Ascending aorta (tissue), 2 donors: ENCODE results near the gene METTL24. TPM values are rescaled to one million over a fixed set of nuclear protein-coding genes. Genes with fewer than 3 reads are reported as not detected.

Experiments used
- DNase-seq, 2 donors: peaks; one replicate each; pipeline ENCODE4 v3.0.0-alpha.2; 2019; ENCODE audit warnings: low spot score in 2 of 2
- H3K27ac ChIP-seq, 2 donors: fragments of 200-600 bp; sonication (generic); one replicate each; pipeline ENCODE4 v1.5.1; 2016 to 2017; ENCODE audit warnings: mild to moderate bottlenecking in 1 of 2
- H3K27me3 ChIP-seq: fragments of 200-600 bp; sonication (generic); one replicate; pipeline ENCODE4 v1.5.1; 2017
- H3K36me3 ChIP-seq, 2 donors: fragments of 200-600 bp; sonication (generic); one replicate each; pipeline ENCODE4 v1.5.1; 2016
- H3K4me1 ChIP-seq, 2 donors: fragments of 200-600 bp; sonication (generic); one replicate each; pipeline ENCODE4 v1.5.1; 2016 to 2017; ENCODE audit warnings: mild to moderate bottlenecking in 1 of 2
- H3K4me3 ChIP-seq, 2 donors: fragments of 200-600 bp; sonication (generic); one replicate each; pipeline ENCODE4 v1.5.1; 2016 to 2017; ENCODE audit warnings: mild to moderate bottlenecking in 1 of 2
- H3K9me3 ChIP-seq, 2 donors: fragments of 200-600 bp; sonication (generic); one replicate each; pipeline ENCODE4 v1.5.1; 2016
- CTCF ChIP-seq, 3 experiments: fragments of 200-600 bp in 2 of 3; fragments of 450-650 bp in 1 of 3; sonication (generic) in 2 of 3; IDR thresholded peaks; one replicate each; pipeline ENCODE4 v1.5.1; 2016 to 2019; ENCODE audit warnings: antibody characterized with exemption in 3 of 3, mild to moderate bottlenecking in 1 of 3, moderate library complexity in 1 of 3
- intact Hi-C: fragments of 100-400 bp; cut with DNase I; formaldehyde crosslinking; loops from one replicate; pipeline ENCODE4 v1.15.1; 2023
- total RNA-seq: library from RNA; depleted of rRNA; stranded (reverse); fragments of >200 nt; gene quantifications from one replicate; pipeline ENCODE4 v1.1.0, GENCODE V29; 2016

The METTL24 gene
- total RNA-seq, 1 donor from 2014 or later: 2.0 TPM

DNA sequence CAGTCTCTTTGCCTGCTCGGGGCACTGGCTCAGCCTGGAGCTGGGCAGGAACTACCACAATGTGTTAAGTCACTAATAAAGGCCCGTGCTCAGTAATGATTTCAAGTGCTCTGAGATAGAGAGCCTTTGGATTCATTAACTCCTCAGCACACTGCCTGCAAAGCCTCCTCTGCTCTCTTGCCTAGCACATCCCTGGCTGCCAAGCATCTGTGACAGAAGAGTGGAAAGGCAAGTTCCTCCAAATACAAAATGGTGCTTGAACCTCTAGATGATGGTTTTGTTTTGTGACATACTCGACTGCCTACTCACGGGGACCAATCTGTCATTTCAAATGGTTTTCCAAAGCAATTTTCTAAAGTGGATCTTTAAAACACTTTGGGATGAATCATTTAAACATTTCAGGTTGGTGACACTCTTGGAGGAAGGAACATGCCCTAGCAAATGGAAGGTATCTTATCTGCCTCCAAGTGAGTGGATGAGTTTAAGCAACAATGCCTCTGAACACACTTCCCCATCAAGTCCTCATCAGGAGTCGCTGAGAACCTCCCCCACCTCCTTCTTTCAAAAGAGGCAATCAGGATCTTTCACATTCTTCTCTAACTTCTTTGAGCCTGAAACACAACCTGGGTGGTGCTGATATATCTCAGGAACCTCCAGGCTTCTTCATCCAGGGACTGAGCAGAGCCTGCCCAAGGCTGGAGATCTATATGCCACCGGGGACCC is 35.8 kb downstream of the METTL24 start:
- no peak overlapping the region for H3K27ac ChIP-seq
- no peaks in the 10 kb centered on the region for H3K27me3 ChIP-seq
- peaks cover 0 to 6% of the 10 kb centered on the region in 2 donors for H3K4me1 ChIP-seq
- TF ChIP-seq CTCF (IDR thresholded peaks at IDR 0.05): no peak
- intact Hi-C loops: no loop called here
- no peak for DNase-seq
- H3K36me3 ChIP-seq: no peaks in the 10 kb centered on the region
- no peaks in the 10 kb centered on the region for H3K9me3 ChIP-seq
- H3K4me3 ChIP-seq: no peak overlapping the region

GRCh38 chr6:110320307-110320706 is 37.8 kb downstream of the METTL24 start:
- no peak for TF ChIP-seq CTCF (IDR thresholded peaks at IDR 0.05)
- Histone ChIP-seq H3K27me3 (no peaks in the 10 kb centered on the region), H3K36me3 (peaks cover 0 to 1% of the 10 kb centered on the region in 2 donors), H3K9me3 (no peaks in the 10 kb centered on the region), H3K4me3 (no peak overlapping the region), H3K4me1 (peaks cover 0 to 4% of the 10 kb centered on the region in 2 donors), H3K27ac (no peak overlapping the region)
- DNase-seq: no peak
- intact Hi-C loops: no loop called here

- Histone ChIP-seq H3K27ac (no peak overlapping the region), H3K4me1 (no peaks in the 10 kb centered on the region), H3K4me3 (no peak overlapping the region), H3K36me3 (peaks cover 0 to 6% of the 10 kb centered on the region in 2 donors), H3K9me3 (no peaks in the 10 kb centered on the region), H3K27me3 (no peaks in the 10 kb centered on the region)
- DNase-seq: no peak
- intact Hi-C loops: no loop called here
- no peak for TF ChIP-seq CTCF (IDR thresholded peaks at IDR 0.05)
Observed at GRCh38 chr6:110319843-110320242, 38.3 kb downstream of the METTL24 start.

DNA sequence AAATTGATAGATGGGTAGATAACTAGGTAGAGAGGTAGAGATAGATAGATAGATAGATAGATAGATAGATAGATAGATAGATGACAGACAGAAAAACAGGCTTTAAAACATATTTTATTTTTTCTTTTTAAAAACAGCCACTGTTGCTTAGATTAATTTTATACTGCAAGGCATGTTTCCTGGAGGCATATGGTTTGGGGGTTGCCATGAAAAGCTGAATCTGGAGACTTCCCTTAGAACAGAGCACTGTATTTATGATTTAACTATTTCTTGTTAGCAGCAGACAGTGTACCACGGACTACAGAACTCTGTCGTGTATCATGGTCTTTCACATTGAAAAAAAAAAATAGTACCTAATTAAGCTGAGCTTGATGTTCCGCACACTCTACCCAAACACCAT is 38.8 kb downstream of the METTL24 start:
- Histone ChIP-seq H3K36me3 (peaks cover 0 to 10% of the 10 kb centered on the region in 2 donors), H3K4me3 (no peak overlapping the region), H3K27me3 (no peaks in the 10 kb centered on the region), H3K27ac (no peak overlapping the region), H3K9me3 (no peaks in the 10 kb centered on the region), H3K4me1 (no peaks in the 10 kb centered on the region)
- TF ChIP-seq CTCF (IDR thresholded peaks at IDR 0.05): no peak
- intact Hi-C loops: no loop called here
- no peak for DNase-seq

DNA sequence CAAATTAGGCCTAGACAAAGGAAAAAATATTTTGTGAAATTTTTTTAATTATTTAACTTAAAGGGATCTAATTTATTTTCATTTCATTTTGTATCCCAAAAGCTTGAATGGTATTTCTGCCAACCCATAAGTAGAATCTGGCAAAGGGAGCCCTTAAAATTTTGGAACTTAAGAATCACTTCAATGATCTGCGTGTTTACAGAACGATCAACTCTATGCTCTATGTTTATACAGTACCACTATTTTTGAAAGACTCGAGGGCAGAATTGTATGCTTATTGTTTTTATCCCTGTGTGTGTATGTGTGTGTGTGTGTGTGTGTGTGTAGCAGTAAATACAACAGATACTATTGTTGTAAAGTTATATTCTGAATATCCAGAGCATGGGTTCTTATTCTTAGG is 39.2 kb downstream of the METTL24 start:
- no peak for DNase-seq
- intact Hi-C loops: no loop called here
- H3K27ac ChIP-seq: no peak overlapping the region

More for the DNA sequence above, 39.2 kb downstream of the METTL24 start:
- Histone ChIP-seq H3K36me3 (peaks cover 0 to 10% of the 10 kb centered on the region in 2 donors), H3K4me1 (no peaks in the 10 kb centered on the region), H3K9me3 (no peaks in the 10 kb centered on the region), H3K4me3 (no peak overlapping the region), H3K27me3 (no peaks in the 10 kb centered on the region)
- no peak for TF ChIP-seq CTCF (IDR thresholded peaks at IDR 0.05)
